K562 (cell line): Measurements from ENCODE around the gene UBE2H.

Experiments
- CTCF ChIP-seq, 3 experiments: IDR thresholded peaks in 2 of 3; conservative IDR thresholded peaks in 1 of 3; 2 replicates each; pipeline ENCODE4 v1.5.1; 2011 to 2012; ENCODE audit warnings: low read length in 3 of 3, mild to moderate bottlenecking in 3 of 3, control low read depth in 2 of 3, improper control_type of control experiment in 1 of 3, inconsistent platforms in 1 of 3, low read depth in 1 of 3, mixed read lengths in 1 of 3, moderate library complexity in 1 of 3; ENCODE audit not compliant: insufficient read depth in 2 of 3
- EZH2 ChIP-seq: IDR thresholded peaks from 2 replicates; pipeline ENCODE4 v1.6.1; 2012; ENCODE audit warnings: low read depth, mild to moderate bottlenecking, inconsistent platforms, low read length, borderline replicate concordance
- GABPB2 ChIP-seq: fragments of 250-450 bp; sonication (Bioruptor Pico); conservative IDR thresholded peaks from 2 replicates; pipeline ENCODE4 v1.5.1; 2021; ENCODE audit warnings: mild to moderate bottlenecking
- HCFC1 ChIP-seq: IDR thresholded peaks from 2 replicates; pipeline ENCODE4 v1.6.1; 2012; ENCODE audit warnings: low read depth, low read length, improper control_type of control experiment
- KAT8 ChIP-seq: fragments of 450-650 bp; IDR thresholded peaks from 2 replicates; pipeline ENCODE4 v1.6.1; 2016; ENCODE audit warnings: low read depth, mild to moderate bottlenecking
- KLF1 ChIP-seq: fragments of 450-650 bp; IDR thresholded peaks from 2 replicates; pipeline ENCODE4 v1.6.1; 2016; ENCODE audit warnings: missing genetic modification characterization, missing compliant biosample characterization
- MEF2D ChIP-seq: conservative IDR thresholded peaks from 2 replicates; pipeline ENCODE4 v1.6.1; 2016; ENCODE audit warnings: low read depth, missing genetic modification characterization, missing compliant biosample characterization
- POLR2AphosphoS5 ChIP-seq: IDR thresholded peaks from 2 replicates; pipeline ENCODE4 v1.6.1; 2011; ENCODE audit warnings: mild to moderate bottlenecking, low read depth, low read length, moderate library complexity; ENCODE audit not compliant: control insufficient read depth, insufficient read depth
- RBBP5 ChIP-seq: fragments of 200-600 bp; sonication (generic); IDR thresholded peaks from 2 replicates; pipeline ENCODE4 v1.6.1; 2012; ENCODE audit warnings: borderline replicate concordance, mild to moderate bottlenecking, low read length, control low read depth, inconsistent platforms; ENCODE audit not compliant: insufficient read depth, poor library complexity, severe bottlenecking
- RUNX1 ChIP-seq: sonication (generic); IDR thresholded peaks from 2 replicates; pipeline ENCODE4 v1.6.1; 2016; ENCODE audit warnings: antibody characterized with exemption, low read depth
- SMC3 ChIP-seq: conservative IDR thresholded peaks from 2 replicates; pipeline ENCODE4 v1.6.1; 2011; ENCODE audit warnings: low read depth, low read length, improper control_type of control experiment; ENCODE audit not compliant: insufficient read depth
- TF ChIP-seq, protein P1 (sequence below): fragments of 450-650 bp; IDR thresholded peaks from 2 replicates; pipeline ENCODE4 v1.6.1; 2016

GRCh38 chr7:129785685-129786514 lies 166.9 kb downstream of the UBE2H start:
- no peak for TF ChIP-seq CTCF (IDR thresholded peaks at IDR 0.05 in 2 of 3, conservative IDR thresholded peaks at IDR 0.05 in 1 of 3; ENCODE audit: insufficient read depth in 2 of 3, low read depth in 1 of 3, low read length in 3 of 3)
- no peak for TF ChIP-seq SMC3
- no peak for TF ChIP-seq RUNX1
- no peak for TF ChIP-seq HCFC1
- TF ChIP-seq POLR2AphosphoS5, result no peak
- TF ChIP-seq MEF2D (tag), result no peak
- TF ChIP-seq EZH2, result no peak
- no peak for TF ChIP-seq KAT8
- TF ChIP-seq RBBP5, result no peak
- TF ChIP-seq GABPB2 (CRISPR knock-in tag), result no peak
- TF ChIP-seq, protein P1, sequence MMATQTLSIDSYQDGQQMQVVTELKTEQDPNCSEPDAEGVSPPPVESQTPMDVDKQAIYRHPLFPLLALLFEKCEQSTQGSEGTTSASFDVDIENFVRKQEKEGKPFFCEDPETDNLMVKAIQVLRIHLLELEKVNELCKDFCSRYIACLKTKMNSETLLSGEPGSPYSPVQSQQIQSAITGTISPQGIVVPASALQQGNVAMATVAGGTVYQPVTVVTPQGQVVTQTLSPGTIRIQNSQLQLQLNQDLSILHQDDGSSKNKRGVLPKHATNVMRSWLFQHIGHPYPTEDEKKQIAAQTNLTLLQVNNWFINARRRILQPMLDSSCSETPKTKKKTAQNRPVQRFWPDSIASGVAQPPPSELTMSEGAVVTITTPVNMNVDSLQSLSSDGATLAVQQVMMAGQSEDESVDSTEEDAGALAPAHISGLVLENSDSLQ, result no peak
- TF ChIP-seq KLF1 (tag), result no peak
